NCI-H1105 treated with DMSO at 0.1 percent for 48 hours (cell line): Measurements from ENCODE around the gene TM9SF4.
A peak's percentile ranks its signal among the peaks of the same experiment; 100 is the strongest.
"Not testable (repeated sequence)": the region's sequence is repeated elsewhere in the genome, so short reads cannot be mapped to it uniquely, and the experiment has no call there.

ENCODE experiments used
- DNase-seq: peaks from one replicate; lab custom pipeline; 2025; lab: John Stamatoyannopoulos, UW

TM9SF4 gene

DNA sequence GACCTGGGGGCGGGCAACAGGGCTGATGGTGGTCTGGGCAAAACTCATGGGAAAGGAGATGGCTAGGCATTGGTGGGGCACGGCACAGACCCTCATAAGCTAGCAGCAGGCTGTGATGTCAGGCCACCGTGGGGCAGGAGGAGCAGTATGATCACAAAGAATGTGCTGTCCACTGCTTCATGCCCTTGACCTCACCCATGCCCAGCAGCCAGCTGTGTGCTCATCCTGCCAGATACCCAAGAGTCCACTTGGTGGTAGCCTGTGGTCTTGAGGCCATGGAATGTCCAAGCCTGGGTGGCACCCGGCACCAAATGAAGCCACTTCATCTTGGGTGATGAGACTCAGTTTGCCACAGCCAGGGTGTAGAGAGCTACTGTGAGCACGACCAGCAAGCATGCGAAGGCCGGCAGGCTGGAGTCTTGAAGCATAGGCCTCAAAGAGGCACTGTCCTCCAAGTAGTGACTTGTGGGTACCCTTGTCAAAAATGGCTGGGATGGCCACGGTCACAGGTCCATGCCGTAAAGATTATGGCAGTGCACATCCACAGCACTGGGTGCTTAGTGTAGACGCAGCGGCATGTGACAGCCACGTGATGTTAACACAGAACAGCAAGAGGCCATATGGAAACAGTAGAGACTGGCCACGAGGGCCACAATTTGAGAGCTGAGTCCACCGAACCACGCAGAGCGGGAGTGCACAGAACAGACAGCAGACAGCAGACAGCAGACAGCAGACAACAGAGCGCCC, 79.0 kb downstream of the TM9SF4 start:
- no peak for DNase-seq

DNA sequence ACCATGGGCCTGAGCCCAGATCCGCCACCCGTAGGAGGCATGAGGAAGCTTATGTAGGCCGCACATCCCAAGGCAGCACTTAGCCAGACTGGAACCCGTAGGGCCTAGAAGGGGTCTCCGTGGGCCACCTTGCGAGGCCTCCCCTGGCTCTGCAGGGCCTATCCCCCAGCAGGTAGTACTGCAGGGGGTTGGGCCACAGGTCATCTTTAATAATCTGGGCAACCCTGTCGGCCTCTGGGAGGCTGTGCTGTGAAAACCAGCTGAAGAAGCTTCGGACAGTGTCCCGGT, 79.6 kb downstream of the TM9SF4 start:
- no peak for DNase-seq

DNA sequence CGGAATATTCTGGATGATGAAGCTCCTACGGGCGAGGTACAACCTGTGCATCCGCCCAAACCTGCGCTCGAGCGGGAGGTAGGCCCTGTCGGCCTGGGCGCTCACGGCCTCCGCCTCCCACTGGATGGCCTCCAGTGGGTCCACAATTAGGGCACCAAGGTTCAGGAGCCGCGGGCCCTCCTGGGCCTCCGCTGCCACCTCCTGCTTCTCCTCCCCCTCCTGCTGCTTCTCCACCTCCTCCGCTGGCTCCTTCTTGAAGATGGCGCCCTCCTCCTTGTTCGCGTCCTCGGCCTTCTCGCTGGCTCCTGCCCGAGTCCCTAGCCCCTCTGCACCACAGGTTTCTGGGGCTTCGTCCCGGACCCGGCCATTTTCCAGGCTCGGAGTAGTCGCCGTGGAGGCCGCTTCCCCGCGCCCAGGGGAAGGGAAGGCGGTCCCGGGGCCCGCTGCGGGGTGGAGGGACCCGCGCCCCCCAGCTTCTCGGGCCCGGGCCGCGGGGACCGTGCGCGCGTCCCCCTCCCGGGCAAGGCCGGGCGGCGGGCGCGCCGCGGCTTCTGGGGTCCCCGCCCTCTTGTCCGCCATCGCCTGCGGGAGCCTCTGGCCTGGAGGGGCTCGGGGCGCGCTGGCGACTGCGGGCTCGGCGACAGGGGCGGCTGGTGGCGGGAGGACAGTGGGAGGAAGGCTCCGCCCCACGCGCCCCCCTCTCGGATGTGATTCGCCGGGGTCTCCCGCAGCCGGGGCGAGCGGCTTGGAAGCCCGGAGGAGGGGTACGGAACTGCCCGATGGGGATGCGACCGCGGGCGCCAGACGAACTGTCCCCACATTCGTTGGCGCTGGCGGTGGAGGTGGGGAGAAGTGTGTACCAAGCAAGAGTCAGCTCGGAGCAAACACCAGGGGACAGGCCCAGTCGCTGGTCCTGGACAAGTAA, 80.4 kb downstream of the TM9SF4 start:
- peak; percentile 73 for DNase-seq

DNA sequence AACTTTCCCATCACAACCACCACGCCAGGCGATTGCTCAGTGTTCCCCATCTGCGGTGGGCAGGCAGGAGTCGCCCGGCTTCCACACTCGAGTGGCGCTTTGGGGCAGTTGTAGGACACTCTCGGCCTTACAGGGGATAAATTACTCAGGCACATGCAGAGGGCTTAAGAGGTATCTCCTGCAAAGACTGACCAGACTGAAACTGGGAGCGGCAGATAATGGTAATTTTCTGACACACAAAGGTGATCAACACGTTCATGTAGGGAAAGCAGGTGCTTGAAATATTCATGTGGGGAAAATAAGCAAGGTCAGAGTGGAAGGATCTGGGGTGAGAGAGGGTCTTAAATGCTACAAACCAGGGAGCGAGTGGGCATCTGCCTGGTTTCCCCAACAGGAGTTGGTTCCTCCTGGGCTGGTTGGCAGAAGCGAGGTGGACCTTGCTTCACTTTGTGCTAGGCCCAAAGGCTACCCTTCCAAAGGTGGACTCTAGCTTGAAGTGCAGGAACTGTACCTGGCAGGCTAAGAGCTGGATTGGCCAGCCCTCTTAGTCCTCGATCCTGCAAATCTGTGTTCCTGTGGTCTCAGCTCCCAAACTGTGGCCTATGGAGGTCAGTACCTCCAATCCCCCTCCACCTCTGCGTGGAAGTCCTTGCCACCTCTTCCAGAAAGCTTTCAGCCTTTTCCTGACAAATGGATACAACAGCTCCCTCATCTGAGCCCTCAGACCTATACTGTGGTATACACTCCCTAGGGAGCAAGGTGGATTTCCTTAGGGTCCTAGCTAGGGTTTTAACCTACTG, 81.3 kb downstream of the TM9SF4 start:
- peak; percentile 47 for DNase-seq

DNA sequence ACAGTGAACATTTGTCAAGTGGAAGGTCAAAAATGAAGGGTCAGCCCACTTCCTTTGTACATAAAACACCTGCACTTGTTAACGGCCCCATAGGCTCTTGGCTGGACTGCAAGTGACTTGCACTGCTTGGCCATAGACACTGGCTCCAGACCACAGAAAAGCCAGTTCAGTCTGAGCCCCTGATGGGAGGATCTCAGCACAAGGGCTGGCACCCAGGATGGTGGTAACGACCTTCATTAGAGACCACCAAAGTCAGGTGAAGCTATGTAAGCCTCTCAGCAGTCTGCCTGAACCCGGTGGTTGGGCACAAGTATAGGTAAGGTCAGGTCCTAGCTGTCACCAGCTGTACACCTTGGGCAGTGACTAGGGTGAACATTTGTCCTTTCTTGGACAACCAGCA, 81.9 kb downstream of the TM9SF4 start:
- no peak for DNase-seq

DNA sequence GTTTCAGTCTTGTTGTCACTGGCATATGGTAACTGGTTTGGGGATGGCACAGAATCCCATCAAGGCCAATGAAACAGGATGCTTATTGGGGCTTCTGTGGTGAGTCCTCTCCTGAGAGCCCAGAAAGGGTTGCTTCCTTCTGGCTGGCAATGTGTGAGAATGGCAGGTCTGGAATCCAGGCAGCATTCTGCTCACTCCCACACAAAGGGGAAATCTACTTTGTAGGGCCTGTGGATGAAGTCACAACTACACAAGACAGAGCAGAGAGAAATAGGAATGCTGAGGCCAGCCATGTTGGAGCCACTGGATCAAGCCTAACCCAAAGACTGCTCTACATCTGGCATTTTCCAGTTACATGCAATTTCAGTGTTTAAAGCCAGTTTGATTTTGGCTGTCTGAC, 82.4 kb downstream of the TM9SF4 start:
- no peak for DNase-seq

DNA sequence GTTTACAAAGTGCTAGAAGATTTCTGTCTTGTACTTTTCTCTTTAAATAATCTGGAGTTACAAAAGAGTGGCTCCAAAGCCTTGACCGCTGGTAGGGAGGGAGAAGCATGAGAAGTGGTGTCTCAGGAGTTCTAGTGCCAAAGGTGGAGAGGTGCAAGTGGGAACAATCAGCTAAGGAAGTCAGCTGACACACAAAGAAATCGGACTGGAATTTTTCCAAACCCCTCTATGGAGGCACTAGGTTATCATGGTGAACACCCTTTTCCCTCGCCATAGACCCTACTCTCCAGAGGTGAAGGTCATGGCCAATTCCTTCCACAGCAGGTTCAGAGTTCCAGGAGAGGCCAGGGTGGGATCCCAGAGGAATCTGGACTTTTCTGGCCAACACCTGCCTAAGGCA, 83.2 kb downstream of the TM9SF4 start:
- no peak for DNase-seq

- DNase-seq = not testable (repeated sequence)
Observed at GRCh38 chr20:32193336-32193735, 83.8 kb downstream of the TM9SF4 start.

GRCh38 chr20:32193996-32194395, 84.5 kb downstream of the TM9SF4 start:
- DNase-seq = no peak

DNA sequence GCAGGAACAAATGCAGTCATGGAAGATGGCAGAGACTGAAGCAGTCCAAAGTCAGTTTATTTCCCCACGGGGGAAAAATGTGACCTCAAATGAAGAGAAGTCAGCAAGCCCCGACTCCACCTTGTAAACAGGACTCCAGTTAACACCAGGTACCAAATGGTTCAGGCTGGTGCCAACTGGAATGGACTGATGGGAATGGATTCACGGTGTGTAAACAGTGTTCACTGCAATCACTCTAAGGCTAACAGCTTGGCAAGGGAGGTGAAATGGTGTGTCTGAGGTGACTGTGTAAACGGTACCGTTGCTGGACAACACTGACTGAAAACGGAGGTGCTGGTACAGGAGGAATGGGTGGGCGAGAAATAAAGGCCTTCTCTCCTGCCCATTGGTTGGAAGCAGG, 86.1 kb downstream of the TM9SF4 start:
- DNase-seq = no peak

GRCh38 chr20:32196613-32197012, 87.1 kb downstream of the TM9SF4 start:
- not testable (repeated sequence) for DNase-seq

DNA sequence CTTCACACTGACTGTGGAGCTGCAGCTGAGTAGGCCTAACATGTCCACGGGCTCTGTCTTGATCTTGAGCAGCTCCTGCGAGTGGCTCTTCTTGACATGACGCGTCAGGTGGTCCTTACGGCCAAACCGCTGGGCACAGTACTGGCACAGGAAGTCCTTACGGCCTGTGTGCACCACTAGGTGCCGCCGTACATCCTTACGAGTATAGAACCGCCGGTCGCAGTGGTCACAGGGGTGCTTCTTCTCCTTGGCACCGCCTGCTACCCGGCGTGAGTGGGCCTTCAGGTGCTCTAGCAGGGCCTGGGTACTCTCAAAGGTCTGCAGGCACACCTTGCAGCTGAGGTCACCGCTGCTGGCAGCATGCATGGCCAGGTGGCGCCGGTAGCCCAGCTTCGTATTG, 87.6 kb downstream of the TM9SF4 start:
- not testable (repeated sequence) for DNase-seq

DNA sequence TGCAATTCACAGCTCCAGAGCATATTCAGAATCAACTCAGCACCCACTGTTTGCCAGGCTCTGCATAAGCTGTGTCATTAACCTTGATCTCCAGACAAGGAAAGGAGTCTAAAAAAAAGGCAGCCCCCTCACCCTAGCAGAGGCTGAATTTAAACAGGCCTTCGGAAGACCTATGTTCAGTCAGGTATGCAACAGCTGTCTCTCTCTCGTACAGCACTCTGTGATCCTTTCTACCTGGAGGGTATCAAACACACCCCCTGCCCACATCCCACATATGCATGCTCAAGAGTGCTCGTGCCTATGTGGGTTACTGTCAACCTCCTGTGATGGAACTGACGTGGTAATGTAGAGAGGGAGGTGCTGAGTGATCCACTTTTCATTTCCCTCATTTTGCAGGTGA, 89.5 kb downstream of the TM9SF4 start:
- no peak for DNase-seq

DNA sequence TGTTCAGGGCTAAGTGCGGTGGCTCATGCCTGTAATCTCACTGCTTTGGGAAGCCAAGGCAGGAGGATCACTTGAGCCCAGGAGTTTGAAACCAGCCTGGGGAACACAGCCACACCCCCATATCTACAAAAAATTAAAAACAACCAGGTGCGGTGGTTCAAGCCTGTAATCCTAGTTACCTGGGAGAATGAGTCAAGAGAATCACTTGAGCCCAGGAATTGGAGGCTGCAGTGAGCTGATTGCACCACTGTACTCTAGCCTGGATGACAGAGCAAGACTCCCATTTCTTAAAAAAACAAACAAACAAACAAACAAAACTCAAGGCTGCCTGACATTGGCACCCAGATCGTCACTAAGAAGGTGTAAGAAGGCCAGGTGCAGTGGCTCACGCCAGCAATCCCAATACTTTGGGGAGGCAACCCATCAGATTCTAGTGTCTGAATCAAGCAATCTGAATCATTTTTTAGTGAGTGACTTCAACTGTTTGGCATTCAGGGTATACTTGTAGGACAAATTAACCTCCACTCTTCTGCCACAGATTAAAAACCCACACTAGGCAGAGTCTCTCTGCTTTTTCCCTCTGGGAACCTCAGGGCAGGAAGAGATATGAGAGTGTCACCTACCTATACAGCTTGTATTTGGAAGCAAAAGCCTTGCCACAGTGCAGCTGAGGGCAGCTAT, 91.9 kb downstream of the TM9SF4 start:
- no peak for DNase-seq

GRCh38 chr20:32201977-32202363, 92.5 kb downstream of the TM9SF4 start:
- DNase-seq = no peak

GRCh38 chr20:32203356-32204204, 94.1 kb downstream of the TM9SF4 start:
- no peak for DNase-seq

DNA sequence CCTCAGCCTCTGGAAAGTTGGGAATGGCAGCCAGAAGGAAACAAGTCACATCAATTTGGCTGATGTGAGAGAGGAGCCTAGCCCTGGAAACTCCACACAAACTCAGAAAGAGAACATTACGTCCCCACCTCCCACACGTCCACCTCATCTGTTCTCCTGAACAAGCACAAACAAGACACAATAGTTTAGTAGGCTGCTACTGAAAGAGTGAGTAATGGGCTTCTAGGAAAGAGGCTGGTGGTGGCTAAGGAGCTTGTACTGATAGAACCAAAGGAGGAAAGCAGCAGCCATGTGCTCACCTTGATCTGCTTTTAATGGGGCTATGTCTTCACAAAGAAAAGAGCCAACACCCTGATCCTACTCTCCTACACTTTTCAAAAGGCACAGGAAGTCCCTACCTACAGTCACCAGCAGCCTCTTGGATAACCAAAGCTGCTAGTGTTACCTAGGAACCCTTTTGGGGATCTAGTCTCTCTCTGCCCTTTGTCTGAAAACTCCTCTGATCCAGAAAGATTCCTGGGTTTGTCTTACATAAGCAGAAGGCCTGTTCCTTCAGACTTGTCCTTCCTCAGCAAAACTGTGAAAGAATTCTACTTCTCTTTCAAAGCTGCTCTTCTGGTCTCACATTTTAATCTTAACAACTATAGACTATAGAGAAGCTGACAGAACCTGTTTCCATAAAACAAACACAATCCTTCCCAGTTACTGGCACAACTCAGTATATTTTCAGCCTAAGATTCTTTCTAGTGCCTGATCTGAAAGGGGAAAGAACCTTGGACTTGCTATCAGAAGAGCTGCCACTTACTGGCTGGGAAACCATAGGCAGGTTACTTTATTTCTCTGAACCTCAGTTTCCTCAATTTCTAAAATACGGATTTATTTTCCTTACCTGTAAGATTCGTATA, 94.9 kb downstream of the TM9SF4 start:
- DNase-seq = no peak

DNA sequence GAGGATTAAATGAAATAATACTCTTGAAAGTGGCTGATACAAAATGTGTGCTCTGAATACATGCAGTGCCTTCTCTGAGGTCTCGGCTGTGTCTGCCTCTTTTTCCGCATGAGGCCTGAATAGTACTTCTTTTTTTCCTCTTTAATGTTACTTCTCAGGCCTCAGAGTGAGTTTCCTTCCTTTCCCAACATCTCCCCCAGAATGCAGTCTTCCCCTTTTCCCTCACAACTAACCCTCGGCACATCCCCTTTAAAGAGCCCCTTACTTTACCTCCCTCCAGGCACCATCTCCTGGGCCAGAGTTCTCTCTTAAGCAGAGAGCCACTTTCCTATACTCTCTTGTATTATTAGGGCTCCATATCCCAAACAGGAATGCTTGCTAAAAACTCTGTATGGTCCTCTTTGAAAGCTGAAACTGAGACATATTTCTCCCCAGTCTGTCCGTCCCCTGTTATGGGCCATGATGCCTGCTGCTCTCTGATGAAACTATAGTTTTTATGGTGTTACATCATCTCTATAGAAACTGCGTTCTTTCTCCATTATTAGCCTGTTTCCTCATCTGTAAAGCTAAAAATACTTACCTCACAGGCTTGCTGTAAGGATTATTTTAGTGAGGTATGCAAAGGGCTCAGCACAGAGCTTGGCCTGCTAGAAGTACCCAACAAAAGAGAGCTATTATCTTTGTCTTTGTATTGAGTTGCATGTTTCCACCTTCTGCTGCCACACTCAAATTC, 95.8 kb downstream of the TM9SF4 start:
- no peak for DNase-seq
